SK-MEL-5 (cell line): ENCODE data around the gene CDKN2B. TPM values are rescaled to one million over a fixed set of nuclear protein-coding genes. Genes with fewer than 3 reads are reported as not detected.
"Not testable (repeated sequence)": the region's sequence is repeated elsewhere in the genome, so short reads cannot be mapped to it uniquely, and the experiment has no call there.

Experiments used
- DNase-seq: peaks from one replicate; pipeline ENCODE4 v3.0.0-alpha.2; 2016; ENCODE audit warnings: low read depth, low spot score
- in situ Hi-C: cut with HindIII; loops from 2 replicates; pipeline ENCODE4 v1.10.0; 2016; ENCODE audit warnings: low sequenced_read_pairs, high pct_unique_total_duplicates, low pct_unique_long_range_greater_than_20kb
- polyA plus RNA-seq, 2 experiments: library from polyadenylated mRNA; depleted of rRNA; stranded (reverse); fragments of >200 nt; gene quantifications; 2 replicates each; pipeline ENCODE4 v1.2.3, GENCODE V29; 2015
- total RNA-seq: library from RNA; depleted of rRNA; stranded (reverse); fragments of >200 nt; shearing (Covaris generic); gene quantifications from 2 replicates; pipeline ENCODE4 v1.2.3, GENCODE V29; 2014; rRNA removed

The CDKN2B gene
- total RNA-seq, result not detected in 2 replicates
- polyA plus RNA-seq (2015; cell fraction: cytosol; rRNA removed), result not detected in 2 replicates
- polyA plus RNA-seq (2015; cell fraction: nucleus; rRNA removed), result not detected in 2 replicates

GRCh38 chr9:22008717-22009505 is at the start of gene CDKN2B:
Gene CDKN2B, minus strand, starts transcription at chr9:22009305. Its CDS starts 352 bp downstream, at chr9:22008953.
- no peak for DNase-seq
- in situ Hi-C loops, result no loop called here

- in situ Hi-C loops, result not testable (repeated sequence)
Observed at GRCh38 chr9:22057972-22058371, 48.9 kb upstream of the CDKN2B start.

GRCh38 chr9:22056402-22056801 is 47.3 kb upstream of the CDKN2B start:
- DNase-seq, result no peak
- in situ Hi-C loops, result no loop called here

More at GRCh38 chr9:22057972-22058371, 48.9 kb upstream of the CDKN2B start:
- DNase-seq, result not testable (repeated sequence)

GRCh38 chr9:22055090-22055489 is 46.0 kb upstream of the CDKN2B start:
- no peak for DNase-seq
- in situ Hi-C loops, result no loop called here

- in situ Hi-C loops, result no loop called here
- DNase-seq, result no peak
Observed at GRCh38 chr9:22054529-22054928, 45.4 kb upstream of the CDKN2B start.

- no peak for DNase-seq
- in situ Hi-C loops, result no loop called here
Observed at GRCh38 chr9:22054076-22054475, 45.0 kb upstream of the CDKN2B start.

GRCh38 chr9:22053178-22053577 is 44.1 kb upstream of the CDKN2B start:
- DNase-seq, result no peak
- in situ Hi-C loops, result no loop called here

- in situ Hi-C loops, result no loop called here
- no peak for DNase-seq
Observed at GRCh38 chr9:22052376-22052945, 43.4 kb upstream of the CDKN2B start.

- in situ Hi-C loops, result no loop called here
- no peak for DNase-seq
Observed at GRCh38 chr9:22050924-22051323, 41.8 kb upstream of the CDKN2B start.

- DNase-seq, result no peak
- in situ Hi-C loops, result no loop called here
Observed at GRCh38 chr9:22049411-22049810, 40.3 kb upstream of the CDKN2B start.

- in situ Hi-C loops, result no loop called here
- DNase-seq, result no peak
Observed at GRCh38 chr9:22047596-22047995, 38.5 kb upstream of the CDKN2B start.

GRCh38 chr9:22046243-22046885 is 37.3 kb upstream of the CDKN2B start:
- in situ Hi-C loops, result no loop called here
- no peak for DNase-seq

- in situ Hi-C loops, result no loop called here
- DNase-seq, result no peak
Observed at GRCh38 chr9:22045423-22045822, 36.3 kb upstream of the CDKN2B start.

GRCh38 chr9:22044583-22044982 is 35.5 kb upstream of the CDKN2B start:
- in situ Hi-C loops, result no loop called here
- DNase-seq, result no peak

GRCh38 chr9:22043928-22044327 is 34.8 kb upstream of the CDKN2B start:
- DNase-seq, result no peak
- in situ Hi-C loops, result no loop called here

- in situ Hi-C loops, result no loop called here
- no peak for DNase-seq
Observed at GRCh38 chr9:22041775-22042174, 32.7 kb upstream of the CDKN2B start.

- DNase-seq, result no peak
- in situ Hi-C loops, result no loop called here
Observed at GRCh38 chr9:22041344-22041743, 32.2 kb upstream of the CDKN2B start.

GRCh38 chr9:22040760-22041159 is 31.7 kb upstream of the CDKN2B start:
- DNase-seq, result no peak
- in situ Hi-C loops, result no loop called here
